Measurements from ENCODE around the gene ZNF189. TPM values are rescaled to one million over a fixed set of nuclear protein-coding genes. Genes with fewer than 3 reads are reported as not detected.
"Not testable (repeated sequence)": the region's sequence is repeated elsewhere in the genome, so short reads cannot be mapped to it uniquely, and the experiment has no call there.

The ZNF189 gene
- total RNA-seq, 2 donors from 2014 or later, result 8.4 to 19.6 TPM

DNA sequence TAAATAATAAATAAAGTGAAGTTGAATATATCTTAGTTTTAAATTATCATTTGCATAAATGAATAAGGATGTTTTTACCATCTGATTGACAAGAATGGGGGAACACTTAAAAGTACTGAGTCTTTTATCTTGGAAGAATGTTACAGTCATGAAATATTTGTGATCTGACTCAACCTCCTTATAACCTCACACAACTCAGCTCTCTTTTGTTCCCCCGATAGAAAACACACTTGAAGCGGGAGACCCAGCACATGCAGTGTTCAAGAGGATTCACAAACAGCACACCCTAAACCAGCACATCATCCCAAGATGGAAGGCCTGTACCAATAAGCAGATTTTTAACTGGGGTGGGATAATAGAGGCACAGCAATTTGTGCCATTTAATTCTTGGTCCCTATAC lies 29.4 kb upstream of the ZNF189 start:
- no peaks in the 10 kb centered on the region for H3K36me3 Mint-ChIP-seq (ENCODE audit: low read depth)
- H3K27me3 Mint-ChIP-seq, result peaks cover 8% of the 10 kb centered on the region
- no peak overlapping the region for H3K27ac Mint-ChIP-seq
- H3K4me3 Mint-ChIP-seq, result no peak overlapping the region
- no peaks in the 10 kb centered on the region for H3K4me1 Mint-ChIP-seq
- ATAC-seq (replicated peaks), result no peak
- no peaks in the 10 kb centered on the region for H3K9me3 Mint-ChIP-seq

GRCh38 chr9:101369884-101370531 lies 28.6 kb upstream of the ZNF189 start:
- Mint-ChIP-seq H3K27ac (no peak overlapping the region), H3K9me3 (no peaks in the 10 kb centered on the region), H3K36me3 (ENCODE audit: low read depth) (no peaks in the 10 kb centered on the region), H3K4me1 (no peaks in the 10 kb centered on the region), H3K4me3 (no peak overlapping the region), H3K27me3 (peaks cover 8% of the 10 kb centered on the region)
- ATAC-seq (replicated peaks), result no peak

- ATAC-seq (replicated peaks), result no peak
- H3K4me3 Mint-ChIP-seq, result no peak overlapping the region
- peaks cover 3% of the 10 kb centered on the region for H3K9me3 Mint-ChIP-seq
- no peaks in the 10 kb centered on the region for H3K4me1 Mint-ChIP-seq
- H3K36me3 Mint-ChIP-seq (ENCODE audit: low read depth), result no peaks in the 10 kb centered on the region
- H3K27me3 Mint-ChIP-seq, result peaks cover 18% of the 10 kb centered on the region
- H3K27ac Mint-ChIP-seq, result no peak overlapping the region
These were observed 26.8 kb upstream of the ZNF189 start for GRCh38 chr9:101371813-101372212.

DNA sequence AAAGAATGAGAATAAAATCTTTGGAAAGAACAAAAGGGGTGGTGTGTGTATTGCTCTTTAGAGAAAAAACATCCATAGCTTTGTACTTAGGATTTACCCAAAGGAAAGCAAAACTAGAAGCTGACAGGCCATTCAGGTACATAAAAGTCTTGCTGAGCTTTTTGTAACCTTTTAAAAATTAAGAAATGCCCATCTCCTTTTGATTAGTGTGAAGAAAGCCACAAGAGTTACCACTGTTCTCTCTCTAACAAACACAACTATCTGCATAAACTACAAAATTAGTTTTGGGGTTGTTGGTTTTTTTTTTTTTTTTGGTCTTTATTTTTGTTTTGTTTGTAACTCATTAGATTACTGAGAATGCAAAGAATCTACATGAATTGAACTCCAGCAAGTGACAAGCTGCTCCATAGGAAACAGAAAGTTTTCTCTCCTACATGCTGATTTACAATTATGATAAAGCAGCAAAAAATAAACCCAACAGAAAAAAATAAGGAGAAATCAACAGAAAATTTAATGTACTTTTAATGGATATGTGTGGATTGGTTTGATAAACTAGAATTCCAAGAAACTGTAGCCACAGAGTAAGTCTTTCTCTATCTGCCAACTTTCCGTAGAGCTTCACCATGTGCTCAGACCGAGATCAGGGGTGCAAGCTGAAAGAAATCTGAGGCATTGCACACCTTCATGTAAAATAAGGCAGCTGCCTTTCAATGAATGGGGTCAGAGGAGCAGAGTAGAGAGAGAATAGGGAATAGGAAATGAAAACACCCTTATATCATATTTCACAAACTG lies 26.1 kb upstream of the ZNF189 start:
- Mint-ChIP-seq H3K4me3 (no peak overlapping the region), H3K27ac (no peak overlapping the region), H3K36me3 (ENCODE audit: low read depth) (no peaks in the 10 kb centered on the region), H3K27me3 (peaks cover 20% of the 10 kb centered on the region), H3K9me3 (peaks cover 3% of the 10 kb centered on the region), H3K4me1 (no peaks in the 10 kb centered on the region)
- ATAC-seq (replicated peaks), result no peak

- peaks cover 3% of the 10 kb centered on the region for H3K9me3 Mint-ChIP-seq
- H3K36me3 Mint-ChIP-seq (ENCODE audit: low read depth), result no peaks in the 10 kb centered on the region
- no peaks in the 10 kb centered on the region for H3K4me1 Mint-ChIP-seq
These were observed 23.1 kb upstream of the ZNF189 start for GRCh38 chr9:101375546-101375945.

DNA sequence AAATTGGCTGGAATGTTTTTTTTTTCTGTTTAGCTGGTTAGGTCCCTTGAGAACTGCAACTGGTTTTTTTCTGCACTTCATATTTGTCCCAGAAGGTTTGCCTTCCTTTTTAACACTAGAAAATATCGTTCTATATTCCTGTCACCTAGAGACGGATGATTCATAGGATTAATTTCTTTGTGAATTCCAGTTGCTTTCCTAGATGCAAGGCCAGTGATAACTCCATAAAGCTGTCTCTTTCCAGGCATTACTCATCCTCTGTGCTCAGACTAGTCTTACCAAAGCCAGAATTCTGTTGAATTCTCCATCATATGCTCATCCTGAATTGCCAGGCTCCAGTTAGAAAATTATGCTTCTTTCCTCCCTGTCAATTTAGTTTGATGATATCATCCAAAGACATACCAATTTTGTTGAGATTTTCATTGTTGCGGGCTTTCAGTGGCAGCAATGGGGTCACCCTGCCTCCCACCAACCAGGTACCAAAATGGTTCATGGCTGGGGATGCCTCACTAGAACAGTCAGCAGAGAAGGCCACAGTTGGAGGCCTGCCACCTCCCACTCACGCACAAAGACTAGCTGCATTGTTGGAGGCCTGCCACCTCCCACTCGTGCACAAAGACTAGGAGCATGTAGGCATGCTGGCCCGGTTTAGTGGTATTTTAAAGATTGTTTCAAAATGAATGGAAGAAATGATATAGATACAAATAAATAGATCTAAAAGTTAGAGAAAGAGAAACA lies 22.4 kb upstream of the ZNF189 start:
- Mint-ChIP-seq H3K4me1 (no peaks in the 10 kb centered on the region), H3K27me3 (peaks cover 22% of the 10 kb centered on the region), H3K4me3 (no peak overlapping the region), H3K9me3 (peaks cover 3% of the 10 kb centered on the region), H3K27ac (no peak overlapping the region), H3K36me3 (ENCODE audit: low read depth) (no peaks in the 10 kb centered on the region)
- no peak for ATAC-seq (replicated peaks)

More at GRCh38 chr9:101375546-101375945, 23.1 kb upstream of the ZNF189 start:
- Mint-ChIP-seq H3K27me3 (peaks cover 23% of the 10 kb centered on the region), H3K27ac (no peak overlapping the region), H3K4me3 (no peak overlapping the region)
- no peak for ATAC-seq (replicated peaks)

GRCh38 chr9:101380295-101380694 lies 18.4 kb upstream of the ZNF189 start:
- H3K36me3 Mint-ChIP-seq (ENCODE audit: low read depth), result no peaks in the 10 kb centered on the region
- no peak overlapping the region for H3K27ac Mint-ChIP-seq
- peaks cover 3% of the 10 kb centered on the region for H3K9me3 Mint-ChIP-seq
- H3K4me3 Mint-ChIP-seq, result no peak overlapping the region
- no peak for ATAC-seq (replicated peaks)
- peaks cover 19% of the 10 kb centered on the region for H3K27me3 Mint-ChIP-seq
- no peaks in the 10 kb centered on the region for H3K4me1 Mint-ChIP-seq

DNA sequence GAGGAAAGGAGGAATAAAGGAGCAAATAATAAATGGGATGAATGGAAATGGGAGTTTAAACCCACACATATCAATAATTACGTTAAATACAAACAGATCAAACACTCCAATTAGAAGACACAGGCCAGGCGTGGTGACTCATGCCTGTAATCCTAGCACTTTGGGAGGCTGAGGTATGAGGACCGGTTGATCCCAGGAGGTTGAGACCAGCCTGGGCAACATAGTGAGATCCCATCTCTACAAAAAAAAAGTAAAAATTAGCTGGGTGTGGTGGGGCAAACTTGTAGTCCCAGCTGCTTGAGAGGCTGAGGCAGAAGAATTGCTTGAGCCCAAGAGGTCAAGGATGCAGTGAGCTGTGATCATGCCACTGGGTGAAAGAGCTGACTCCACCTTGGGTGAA lies 17.5 kb upstream of the ZNF189 start:
- no peak overlapping the region for H3K27ac Mint-ChIP-seq
- no peaks in the 10 kb centered on the region for H3K36me3 Mint-ChIP-seq (ENCODE audit: low read depth)
- ATAC-seq (replicated peaks), result no peak
- peaks cover 15% of the 10 kb centered on the region for H3K27me3 Mint-ChIP-seq
- no peaks in the 10 kb centered on the region for H3K4me1 Mint-ChIP-seq
- H3K9me3 Mint-ChIP-seq, result peaks cover 4% of the 10 kb centered on the region
- H3K4me3 Mint-ChIP-seq, result no peak overlapping the region

GRCh38 chr9:101381833-101382342 lies 16.8 kb upstream of the ZNF189 start:
- H3K27me3 Mint-ChIP-seq, result peaks cover 12% of the 10 kb centered on the region
- H3K9me3 Mint-ChIP-seq, result peaks cover 4% of the 10 kb centered on the region
- no peak overlapping the region for H3K4me3 Mint-ChIP-seq
- H3K4me1 Mint-ChIP-seq, result no peaks in the 10 kb centered on the region
- no peak overlapping the region for H3K27ac Mint-ChIP-seq
- no peak for ATAC-seq (replicated peaks)
- no peaks in the 10 kb centered on the region for H3K36me3 Mint-ChIP-seq (ENCODE audit: low read depth)

DNA sequence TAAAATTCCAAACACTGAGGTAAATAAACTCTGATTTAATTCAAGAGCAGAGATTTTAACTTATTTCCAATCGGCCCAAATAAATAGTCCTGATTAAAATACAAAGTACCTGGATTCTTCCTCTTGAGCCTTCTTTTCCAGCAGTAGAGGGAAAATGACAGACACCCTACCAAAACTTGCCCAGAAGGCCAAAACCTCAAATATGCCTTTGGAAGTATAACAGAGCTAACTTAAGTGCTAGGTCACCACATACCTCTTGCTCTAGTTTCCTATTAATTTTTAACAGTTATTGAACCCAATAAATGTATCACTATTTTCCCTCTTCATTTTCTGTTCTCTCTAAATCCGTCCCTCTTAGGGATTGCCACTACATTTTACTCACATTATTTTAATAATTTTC lies 15.3 kb upstream of the ZNF189 start:
- no peak overlapping the region for H3K4me3 Mint-ChIP-seq
- H3K27ac Mint-ChIP-seq, result no peak overlapping the region
- no peaks in the 10 kb centered on the region for H3K4me1 Mint-ChIP-seq
- peaks cover 4% of the 10 kb centered on the region for H3K9me3 Mint-ChIP-seq
- no peak for ATAC-seq (replicated peaks)
- peaks cover 8% of the 10 kb centered on the region for H3K36me3 Mint-ChIP-seq (ENCODE audit: low read depth)
- H3K27me3 Mint-ChIP-seq, result peaks cover 3% of the 10 kb centered on the region

GRCh38 chr9:101384873-101385536 lies 13.6 kb upstream of the ZNF189 start, which contains the start of gene BAAT:
Gene BAAT (minus strand): TSS chr9:101385006. CDS start chr9:101371404, 13,602 bp downstream.
- H3K4me3 Mint-ChIP-seq; H3K4me1 Mint-ChIP-seq; H3K27ac Mint-ChIP-seq; H3K27me3 Mint-ChIP-seq; ATAC-seq (replicated peaks); H3K9me3 Mint-ChIP-seq: not testable (repeated sequence)
- H3K36me3 Mint-ChIP-seq (ENCODE audit: low read depth), result peaks cover 22% of the 10 kb centered on the region

GRCh38 chr9:101387871-101388506 lies 10.7 kb upstream of the ZNF189 start:
- peaks cover 14% of the 10 kb centered on the region for H3K4me1 Mint-ChIP-seq
- no peak overlapping the region for H3K4me3 Mint-ChIP-seq
- H3K27ac Mint-ChIP-seq, result no peak overlapping the region
- ATAC-seq (replicated peaks), result peak; percentile 78
- H3K36me3 Mint-ChIP-seq (ENCODE audit: low read depth), result peaks cover 50% of the 10 kb centered on the region
- no peaks in the 10 kb centered on the region for H3K27me3 Mint-ChIP-seq
- H3K9me3 Mint-ChIP-seq, result peaks cover 4% of the 10 kb centered on the region

DNA sequence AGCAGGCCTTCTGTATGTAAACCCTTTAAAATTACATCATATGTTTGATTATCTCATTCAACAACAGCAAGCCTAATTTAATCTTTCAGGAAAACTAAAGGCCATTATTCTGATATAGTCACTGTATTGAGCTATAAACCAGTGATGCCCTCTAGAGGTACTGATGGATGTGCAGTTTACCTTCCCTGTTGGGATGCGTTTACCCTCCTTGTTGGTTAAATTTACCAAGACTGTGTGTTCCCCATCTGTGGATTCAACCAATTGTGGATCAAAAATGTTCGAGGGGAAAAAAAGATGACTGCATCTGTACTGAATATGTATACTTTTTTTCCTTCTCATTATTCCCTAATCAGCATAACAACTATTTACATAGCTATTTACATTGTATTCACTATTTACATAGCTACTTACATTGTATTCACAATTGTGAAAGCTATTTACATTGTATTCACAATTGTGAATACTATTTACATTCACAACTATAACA lies 10.1 kb upstream of the ZNF189 start:
- Mint-ChIP-seq H3K4me3 (no peak overlapping the region), H3K9me3 (peaks cover 4% of the 10 kb centered on the region), H3K27ac (no peak overlapping the region), H3K36me3 (ENCODE audit: low read depth) (peaks cover 56% of the 10 kb centered on the region), H3K27me3 (no peaks in the 10 kb centered on the region), H3K4me1 (peaks cover 16% of the 10 kb centered on the region)
- ATAC-seq (replicated peaks), result no peak

Data from activated T-helper 17 cell treated with anti-CD3 and anti-CD28 coated beads, Interleukin-2, amount 50 U/mL, for 72 hours (primary cell).